H1 (cell line): ENCODE data around the gene ASCL2. TPM values are rescaled to one million over a fixed set of nuclear protein-coding genes. Genes with fewer than 3 reads are reported as not detected.
A peak's percentile ranks its signal among the peaks of the same experiment; 100 is the strongest.

Source experiments
- CTCF ChIA-PET: fragments of 300-600 bp; sonication (Branson Sonifier 250); formaldehyde crosslinking; loops from one replicate; lab custom pipeline; 2021; ENCODE audit not compliant: partially characterized antibody; lab: Charles Lee
- POLR2A ChIA-PET: fragments of 300-600 bp; sonication (Branson Sonifier 250); formaldehyde crosslinking; loops from one replicate; lab custom pipeline; 2021; ENCODE audit warnings: inconsistent platforms; ENCODE audit not compliant: partially characterized antibody; lab: Charles Lee
- DNase-seq, 2 experiments: peaks; one replicate each; pipeline versions ENCODE4 v3.0.0 to v3.0.0-alpha.2; 2010 to 2022; ENCODE audit warnings: low spot score in 2 of 2, low read depth in 1 of 2, mixed read lengths in 1 of 2
- FAIRE-seq: peaks from 2 replicates; lab custom pipeline; 2011; peaks lifted over from hg19 to GRCh38; lab: Jason Lieb, UNC
- H2AFZ ChIP-seq: 2 replicates; pipeline ENCODE4 v1.8.1; 2012; ENCODE audit warnings: low read length, inconsistent platforms
- H2AK5ac ChIP-seq: 2 replicates; pipeline ENCODE4 v1.6.1; 2013; ENCODE audit warnings: low read depth, low read length
- H2BK120ac ChIP-seq: replicated peaks from 2 replicates; pipeline ENCODE3; 2013; ENCODE audit warnings: low read depth, low read length, inconsistent platforms
- H2BK12ac ChIP-seq: 2 replicates; pipeline ENCODE4 v1.6.1; 2013; ENCODE audit warnings: low read depth, low read length
- H2BK15ac ChIP-seq: 2 replicates; pipeline ENCODE4 v1.6.1; 2013; ENCODE audit warnings: low read length
- H2BK20ac ChIP-seq: 2 replicates; pipeline ENCODE4 v1.6.1; 2013; ENCODE audit warnings: low read length
- H2BK5ac ChIP-seq: 2 replicates; pipeline ENCODE4 v1.6.1; 2013; ENCODE audit warnings: low read depth, low read length
- H3K14ac ChIP-seq: 2 replicates; pipeline ENCODE4 v1.6.1; 2013; ENCODE audit warnings: inconsistent platforms; ENCODE audit not compliant: insufficient read length
- H3K18ac ChIP-seq: 2 replicates; pipeline ENCODE4 v1.6.1; 2013; ENCODE audit warnings: low read length; ENCODE audit errors: extremely low read depth
- H3K23ac ChIP-seq: 2 replicates; pipeline ENCODE4 v1.6.1; 2013; ENCODE audit warnings: inconsistent platforms; ENCODE audit not compliant: insufficient read length
- H3K23me2 ChIP-seq: 2 replicates; pipeline ENCODE4 v1.6.1; 2013; ENCODE audit warnings: low read depth, low read length
- H3K27ac ChIP-seq: 2 replicates; pipeline ENCODE4 v1.6.1; 2011; ENCODE audit warnings: low read depth, low read length, inconsistent platforms
- H3K27me3 ChIP-seq, 4 experiments: replicated peaks in 1 of 4; 1 replicate in 1 of 4; 2 replicates in 3 of 4; pipeline versions ENCODE4 v1.6.1 to v1.8.1; 2011 to 2013; ENCODE audit warnings: low read length in 3 of 4, mild to moderate bottlenecking in 3 of 4, inconsistent platforms in 2 of 4, mixed read lengths in 2 of 4, moderate library complexity in 1 of 4; ENCODE audit not compliant: control insufficient read depth in 3 of 4, insufficient read depth in 3 of 4; ENCODE audit errors: extremely low read depth in 1 of 4
- H3K36me3 ChIP-seq, 4 experiments: 2 replicates each; pipeline versions ENCODE4 v1.6.1 to v1.8.1; 2011 to 2013; ENCODE audit warnings: mild to moderate bottlenecking in 4 of 4, low read length in 3 of 4, moderate library complexity in 2 of 4, control low read depth in 1 of 4, inconsistent platforms in 1 of 4; ENCODE audit not compliant: insufficient read depth in 4 of 4, control insufficient read depth in 2 of 4
- H3K4ac ChIP-seq: replicated peaks from 2 replicates; pipeline ENCODE3; 2013; ENCODE audit warnings: low read length, low read depth, mixed read lengths, inconsistent platforms; ENCODE audit not compliant: insufficient read length
- H3K4me1 ChIP-seq, 4 experiments: replicated peaks in 1 of 4; 1 replicate in 1 of 4; 2 replicates in 3 of 4; pipeline versions ENCODE4 v1.6.1 to v1.8.1; 2011 to 2013; ENCODE audit warnings: low read length in 3 of 4, inconsistent platforms in 2 of 4, mixed read lengths in 1 of 4; ENCODE audit not compliant: insufficient read depth in 4 of 4, control insufficient read depth in 3 of 4
- H3K4me2 ChIP-seq, 2 experiments: 2 replicates each; pipeline versions ENCODE4 v1.6.1 to v1.8.1; 2011 to 2013; ENCODE audit warnings: low read depth in 2 of 2, low read length in 2 of 2, control low read depth in 1 of 2, inconsistent platforms in 1 of 2, mild to moderate bottlenecking in 1 of 2; ENCODE audit not compliant: insufficient read depth in 1 of 2
- H3K4me3 ChIP-seq, 4 experiments: fragments of 200-600, 300-600 bp in 1 of 4; sonication (generic), shearing (Covaris generic), sonication (Bioruptor Twin) in 1 of 4; 2 replicates each; pipeline versions ENCODE4 v1.5.1 to v1.8.1; 2011 to 2016; ENCODE audit warnings: low read length in 4 of 4, low read depth in 3 of 4, control low read depth in 2 of 4, inconsistent platforms in 2 of 4, mild to moderate bottlenecking in 2 of 4, mixed read lengths in 1 of 4, moderate library complexity in 1 of 4; ENCODE audit not compliant: insufficient read depth in 2 of 4; ENCODE audit errors: extremely low read depth in 1 of 4
- H3K56ac ChIP-seq: replicated peaks from 2 replicates; pipeline ENCODE3; 2013; ENCODE audit warnings: low read depth, mild to moderate bottlenecking, mixed read lengths, low read length, inconsistent platforms; ENCODE audit not compliant: insufficient read length
- H3K79me1 ChIP-seq: 2 replicates; pipeline ENCODE4 v1.6.1; 2013; ENCODE audit warnings: low read depth, low read length, control low read depth
- H3K79me2 ChIP-seq, 2 experiments: 2 replicates each; pipeline versions ENCODE4 v1.6.1 to v1.8.1; 2012 to 2013; ENCODE audit warnings: low read length in 2 of 2, mild to moderate bottlenecking in 2 of 2, inconsistent platforms in 1 of 2; ENCODE audit not compliant: insufficient read depth in 2 of 2, control insufficient read depth in 1 of 2
- H3K9ac ChIP-seq, 4 experiments: replicated peaks in 1 of 4; 1 replicate in 1 of 4; 2 replicates in 3 of 4; pipeline versions ENCODE4 v1.6.1 to v1.8.1; 2011 to 2013; ENCODE audit warnings: low read depth in 3 of 4, low read length in 3 of 4, control low read depth in 2 of 4, mild to moderate bottlenecking in 2 of 4, moderate library complexity in 2 of 4, inconsistent platforms in 1 of 4; ENCODE audit errors: extremely low read depth in 1 of 4
- H3K9me3 ChIP-seq, 2 experiments: 2 replicates each; pipeline versions ENCODE4 v1.6.1 to v1.8.1; 2012 to 2013; ENCODE audit warnings: mild to moderate bottlenecking in 2 of 2, moderate library complexity in 2 of 2, control low read depth in 1 of 2, inconsistent platforms in 1 of 2, low read depth in 1 of 2, low read length in 1 of 2, mixed read lengths in 1 of 2; ENCODE audit not compliant: insufficient read depth in 2 of 2
- H4K20me1 ChIP-seq, 2 experiments: replicated peaks in 1 of 2; 2 replicates each; pipeline versions ENCODE3 to v1.8.1; 2011 to 2013; ENCODE audit warnings: inconsistent platforms in 2 of 2, low read length in 2 of 2, mild to moderate bottlenecking in 1 of 2; ENCODE audit not compliant: insufficient read depth in 2 of 2, control insufficient read depth in 1 of 2
- H4K5ac ChIP-seq: 2 replicates; pipeline ENCODE4 v1.6.1; 2013; ENCODE audit warnings: low read length, low read depth, mixed read lengths, inconsistent platforms; ENCODE audit not compliant: insufficient read length
- H4K8ac ChIP-seq: 2 replicates; pipeline ENCODE4 v1.8.0; 2013; ENCODE audit warnings: mild to moderate bottlenecking, moderate library complexity, low read length, inconsistent platforms; ENCODE audit not compliant: insufficient read depth; ENCODE audit errors: extremely low read depth
- H4K91ac ChIP-seq: replicated peaks from 2 replicates; pipeline ENCODE3; 2013; ENCODE audit warnings: low read length, mixed read lengths, inconsistent platforms; ENCODE audit not compliant: insufficient read length
- EP300 ChIP-seq, 2 experiments: IDR thresholded peaks; 1 replicate in 1 of 2; 2 replicates in 1 of 2; pipeline ENCODE4 v1.6.1; 2011 to 2012; ENCODE audit warnings: low read depth in 2 of 2, low read length in 2 of 2, mild to moderate bottlenecking in 2 of 2, borderline replicate concordance in 1 of 2, inconsistent platforms in 1 of 2, moderate library complexity in 1 of 2
- FOSL1 ChIP-seq: IDR thresholded peaks from 2 replicates; pipeline ENCODE4 v1.6.1; 2011; ENCODE audit warnings: mild to moderate bottlenecking, low read depth, low read length, moderate library complexity; ENCODE audit not compliant: insufficient read depth
- JUN ChIP-seq: IDR thresholded peaks from 2 replicates; pipeline ENCODE4 v1.6.1; 2011; ENCODE audit warnings: low read depth, mild to moderate bottlenecking, improper control_type of control experiment, low read length
- RBBP5 ChIP-seq: IDR thresholded peaks from 2 replicates; pipeline ENCODE4 v1.7.1; 2012; ENCODE audit warnings: low read depth, mild to moderate bottlenecking, inconsistent platforms, low read length, moderate library complexity, borderline replicate concordance
- SAP30 ChIP-seq: fragments of 300-600 bp; sonication (generic); IDR thresholded peaks from 2 replicates; pipeline ENCODE4 v1.7.1; 2012; ENCODE audit warnings: low read length, moderate library complexity, mild to moderate bottlenecking, inconsistent platforms; ENCODE audit not compliant: insufficient read depth, insufficient replicate concordance
- YY1 ChIP-seq: IDR thresholded peaks from 2 replicates; pipeline ENCODE4 v1.6.1; 2011; ENCODE audit warnings: low read depth, mild to moderate bottlenecking, low read length
- WGBS, 2 experiments: shearing (Covaris generic) in 1 of 2; methylation state at CpG; one replicate each; pipeline versions ENCODE4 v1.1.6 to v1.1.7; 2013 to 2015; ENCODE audit warnings: low lambda C conversion rate in 2 of 2, mixed read lengths in 2 of 2, inconsistent platforms in 1 of 2, low coverage in 1 of 2, missing lambda C conversion rate in 1 of 2; ENCODE audit not compliant: insufficient replicate concordance in 2 of 2, insufficient coverage in 1 of 2, insufficient read length in 1 of 2; ENCODE audit errors: extremely low coverage in 1 of 2, missing lambda C conversion rate in 1 of 2; 5-methylcytosine and 5-hydroxymethylcytosine counted together
- polyA plus RNA-seq, 7 experiments: library from polyadenylated mRNA; depleted of rRNA in 3 of 7; stranded (reverse) in 5 of 7; unstranded in 2 of 7; fragments of >200 nt in 5 of 7; fragments of 200-250 nt in 2 of 7; gene quantifications; 1 replicate in 5 of 7; 2 replicates in 1 of 7; 4 replicates in 1 of 7; pipeline versions ENCODE4 v1.2.1 to v1.2.3, GENCODE V29; 2011 to 2013; ENCODE audit warnings: missing spikeins in 2 of 7, mixed read lengths in 2 of 7
- total RNA-seq: library from RNA; stranded (reverse); fragmentation: NEBNext Ultra II Directional; extraction: Animal tissue kit (Norgen Biotek cat#: 25700); gene quantifications from 2 replicates; pipeline ENCODE4 v1.2.1, GENCODE V29; 2021

ASCL2 gene
- total and polyA plus RNA-seq, 2 of the 8 experiments (the other 6 are each of a cell fraction or from before 2014, with no cell fraction given): 0.51 to 0.56 TPM

DNA sequence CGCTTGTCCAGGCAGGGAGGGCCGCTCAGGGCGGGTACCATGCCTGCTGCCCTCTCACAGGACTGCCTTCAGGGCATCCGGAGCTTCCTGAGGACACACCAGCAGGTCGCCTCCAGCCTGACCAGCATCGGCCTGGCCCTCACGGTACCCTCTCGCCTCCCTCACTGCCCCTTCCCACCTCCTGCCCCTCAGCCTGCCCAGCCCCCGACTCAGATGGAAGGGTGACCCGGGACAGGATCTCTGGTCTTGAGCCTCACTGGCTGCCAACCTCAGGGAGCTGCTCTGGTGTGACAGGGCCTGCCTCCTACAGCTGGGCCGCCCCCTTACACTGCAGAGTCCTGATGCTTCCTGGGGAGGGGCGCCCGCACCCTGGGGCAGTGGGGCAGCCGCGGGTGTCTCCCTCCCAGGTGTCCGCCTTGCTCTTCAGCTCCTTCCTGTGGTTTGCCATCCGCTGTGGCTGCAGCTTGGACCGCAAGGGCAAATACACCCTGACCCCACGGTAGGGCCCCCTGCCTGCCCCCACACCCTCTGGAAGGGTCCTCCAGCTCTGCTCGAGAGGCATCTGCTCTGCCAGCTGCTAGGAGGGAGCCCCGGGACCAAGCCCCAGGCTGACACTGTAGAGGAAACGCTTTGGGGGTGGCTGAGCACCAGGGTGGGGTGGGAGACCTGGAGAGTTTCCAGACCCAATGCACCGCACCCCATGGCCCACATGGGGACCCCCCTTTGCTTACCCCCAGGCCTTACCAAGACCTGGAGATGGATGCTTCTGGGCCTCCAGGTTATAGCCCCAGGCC is 46.0 kb upstream of the ASCL2 start:
- Histone ChIP-seq H3K27ac (no peak overlapping the region), H2BK120ac (no peak overlapping the region), H4K20me1 (no peaks in the 10 kb centered on the region), H2BK20ac (no peak overlapping the region), H3K56ac (no peak overlapping the region), H3K79me1 (no peaks in the 10 kb centered on the region), H4K8ac (0 out of 2 replicates have a peak overlapping the region, but pooled peaks have one; percentile 5), H2AK5ac (no peak overlapping the region), H2AFZ (no peak overlapping the region), H2BK12ac (no peak overlapping the region), H3K9me3 (no peaks in the 10 kb centered on the region; a peak in 1 of 4 replicates), H4K91ac (no peak overlapping the region), H2BK15ac (no peak overlapping the region), H3K9ac (no peak overlapping the region), H3K14ac (no peak overlapping the region), H3K4me3 (no peak overlapping the region), H3K23ac (no peak overlapping the region), H3K27me3 (peaks cover 0 to 2% (median 0%) of the 10 kb centered on the region in 4 experiments; a peak in 1 of 7 replicates), H3K36me3 (no peaks in the 10 kb centered on the region), H2BK5ac (no peak overlapping the region; the same call in 1 of the 2 replicates), H3K4ac (no peak overlapping the region), H3K18ac (no peak overlapping the region), H3K23me2 (no peaks in the 10 kb centered on the region), H3K4me1 (no peaks in the 10 kb centered on the region), H3K79me2 (no peaks in the 10 kb centered on the region), H4K5ac (no peak overlapping the region), H3K4me2 (no peak overlapping the region)
- whole genome bisulfite sequencing, 2 experiments: 87% methylated on average over 12 of the region's 23 CpGs; no CpG with 5 or more reads in 1 of the 2 experiments
- POLR2A ChIA-PET: no interaction called here
- CTCF ChIA-PET: interaction anchor here (0.8 to 3.8 kb wide), 15 partner anchors 10 to 526 kb away, joined by 3 to 34 read pairs (median 4); no protein-coding TSS in a partner anchor
- FAIRE-seq (no peak), DNase-seq (no peak)
- TF ChIP-seq YY1 (no peak), JUN (no peak), FOSL1 (no peak), RBBP5 (no peak), SAP30 (no peak), EP300 (IDR thresholded peaks at IDR 0.05; ENCODE audit: borderline replicate concordance in 1 of 2, low read depth in 2 of 2, low read length in 2 of 2) (no peak)
